NCI-H2171 treated with DMSO at 0.1 percent for 48 hours (cell line): ENCODE results near the gene SOCS1.

Experiments used
- DNase-seq: peaks from one replicate; lab custom pipeline; 2025; lab: John Stamatoyannopoulos, UW

Gene SOCS1

DNA sequence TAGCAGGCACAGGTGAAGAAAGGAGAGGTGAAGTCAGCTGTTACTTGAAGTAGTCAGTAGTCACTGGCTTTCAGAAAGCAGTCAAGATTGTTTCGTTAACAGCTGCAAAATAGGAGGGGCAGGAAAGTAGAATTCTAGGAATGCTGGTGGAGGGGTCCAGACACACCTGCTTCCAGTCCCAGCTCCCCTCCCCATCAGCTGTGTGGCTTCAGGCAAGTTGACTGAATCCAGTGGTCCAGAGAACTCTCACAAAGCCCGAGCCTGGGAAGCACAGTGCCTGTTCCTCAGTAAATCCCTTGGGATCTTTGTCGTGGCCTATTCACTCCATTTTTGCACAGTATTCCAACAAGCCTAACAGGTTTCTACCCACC is 4.6 kb upstream of the SOCS1 start:
- no peak for DNase-seq

DNA sequence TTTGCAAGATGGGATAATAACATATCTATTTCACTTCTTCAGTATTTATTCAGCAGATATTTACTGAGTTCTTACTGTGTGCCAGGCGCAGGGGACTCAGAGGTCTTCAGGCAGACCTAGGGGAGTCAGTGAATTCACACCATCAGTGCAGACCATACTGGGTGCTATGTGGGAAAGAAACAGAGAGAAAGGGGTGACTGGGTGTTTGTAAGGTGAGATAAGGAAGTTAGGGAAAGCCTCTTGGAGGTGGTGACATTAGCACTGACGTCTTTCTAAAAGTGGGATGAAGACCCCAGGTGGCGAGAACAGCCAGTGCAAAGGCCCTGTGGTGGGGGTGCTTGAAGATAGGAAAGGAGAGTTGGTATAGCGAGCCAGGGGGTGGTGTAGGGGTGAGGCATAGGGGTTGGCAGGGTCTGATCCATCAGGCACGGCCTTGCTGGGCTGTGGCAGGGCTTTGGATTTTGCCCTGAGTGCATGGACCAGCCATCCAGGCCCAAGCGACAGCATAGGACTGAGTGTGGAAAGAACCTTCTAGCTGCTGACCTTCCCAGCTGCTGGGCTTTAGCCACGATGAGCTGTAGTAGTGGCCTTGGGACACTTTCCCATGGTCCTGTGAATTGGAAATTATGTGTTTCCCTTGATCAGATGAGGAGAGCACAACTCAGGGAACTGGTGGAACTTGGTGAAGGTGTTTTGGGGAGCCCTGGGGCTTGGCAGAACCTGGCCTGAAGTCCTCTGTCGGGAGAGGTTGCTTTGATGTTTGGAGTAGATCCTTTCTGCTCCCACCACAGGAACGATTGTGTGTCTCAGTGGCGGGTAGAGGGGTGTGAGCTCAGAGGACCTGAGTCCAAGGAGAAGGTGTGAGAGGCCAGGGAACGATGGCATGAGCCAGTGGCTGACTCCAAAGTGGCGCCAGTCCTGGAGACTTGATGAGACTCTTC is 3.9 kb upstream of the SOCS1 start:
- DNase-seq: no peak

DNA sequence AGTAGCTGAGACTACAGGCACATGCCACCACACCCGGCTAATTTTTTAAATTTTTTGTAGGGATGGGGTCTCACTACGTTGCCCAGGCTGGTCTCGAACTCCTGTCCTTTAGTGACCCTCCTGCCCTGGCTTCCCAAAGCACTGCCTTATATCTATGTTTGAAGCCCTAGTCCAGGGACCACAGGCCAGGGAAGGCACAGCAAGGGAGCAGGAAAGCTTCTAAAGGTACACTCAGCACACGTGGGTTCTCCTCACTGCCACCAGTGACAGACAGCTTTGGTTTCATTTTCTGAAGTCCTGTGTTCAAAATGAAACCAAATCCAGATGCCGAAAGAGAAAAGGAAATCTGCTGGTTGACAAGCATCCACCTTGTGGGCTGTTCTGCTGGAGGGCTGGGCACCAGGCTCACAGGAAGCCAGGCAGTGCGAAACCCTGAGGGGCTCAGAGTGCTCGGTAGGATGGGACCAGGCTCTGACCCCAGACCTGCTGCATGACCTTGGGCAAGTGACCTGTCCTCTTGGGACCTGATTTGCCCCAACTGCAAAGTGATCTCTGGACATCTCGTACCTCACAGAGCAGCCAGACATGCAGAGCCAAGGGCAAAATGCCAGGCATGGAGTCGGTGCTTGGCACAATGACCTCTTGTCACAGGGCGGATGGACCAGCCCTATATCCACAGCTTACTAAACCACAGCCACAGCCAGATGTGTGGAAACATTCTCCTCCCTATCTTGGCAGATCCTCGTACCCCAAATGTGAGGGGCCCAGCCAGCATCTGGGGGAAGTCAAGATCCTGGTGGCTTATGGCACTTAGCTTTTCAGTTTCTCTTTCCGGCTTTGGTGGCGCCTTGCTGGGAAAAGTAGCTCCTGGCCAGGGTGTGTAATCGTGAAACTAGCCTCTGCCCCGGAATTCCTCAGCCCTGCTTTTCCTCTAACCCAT is 2.8 kb upstream of the SOCS1 start:
- DNase-seq: no peak

DNA sequence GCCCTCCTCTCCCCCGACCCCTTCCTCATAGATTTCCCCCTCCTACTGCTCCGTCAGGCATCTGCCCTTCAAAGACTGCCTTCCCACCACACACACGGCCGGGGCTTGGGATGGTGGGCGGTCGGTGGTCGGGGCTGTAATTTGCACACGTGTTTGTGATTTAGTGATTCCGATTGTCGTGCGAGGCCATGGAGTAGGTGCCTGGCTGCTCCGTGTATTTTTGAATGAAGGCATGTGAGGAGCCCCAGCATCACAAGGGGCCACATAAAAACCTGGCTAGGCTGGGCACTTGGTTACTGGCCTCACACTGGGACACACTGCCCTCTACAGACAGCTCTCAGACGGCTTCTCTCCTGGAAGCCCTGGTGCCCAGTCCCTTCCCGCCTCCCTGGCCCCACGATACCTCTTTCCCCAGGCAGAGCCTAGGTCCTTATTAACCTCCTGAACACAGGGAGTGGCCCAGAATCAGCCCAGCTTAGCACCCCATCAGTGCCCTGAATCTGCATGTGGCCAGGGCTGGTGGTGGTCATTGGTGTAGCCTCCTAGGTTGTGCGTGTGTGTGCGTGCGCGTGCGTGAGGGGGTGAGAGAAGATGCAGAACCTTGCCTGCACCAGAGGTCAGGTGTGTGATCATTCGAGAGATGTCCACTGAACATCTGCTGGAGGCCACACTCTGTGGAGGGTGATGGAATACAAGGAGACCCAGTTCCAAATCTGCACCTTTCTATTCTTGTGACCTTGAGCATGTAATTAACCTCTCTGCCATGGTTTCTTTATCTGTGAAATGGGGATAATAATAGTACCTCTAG is 1.3 kb upstream of the SOCS1 start:
- DNase-seq: peak; percentile 81

DNA sequence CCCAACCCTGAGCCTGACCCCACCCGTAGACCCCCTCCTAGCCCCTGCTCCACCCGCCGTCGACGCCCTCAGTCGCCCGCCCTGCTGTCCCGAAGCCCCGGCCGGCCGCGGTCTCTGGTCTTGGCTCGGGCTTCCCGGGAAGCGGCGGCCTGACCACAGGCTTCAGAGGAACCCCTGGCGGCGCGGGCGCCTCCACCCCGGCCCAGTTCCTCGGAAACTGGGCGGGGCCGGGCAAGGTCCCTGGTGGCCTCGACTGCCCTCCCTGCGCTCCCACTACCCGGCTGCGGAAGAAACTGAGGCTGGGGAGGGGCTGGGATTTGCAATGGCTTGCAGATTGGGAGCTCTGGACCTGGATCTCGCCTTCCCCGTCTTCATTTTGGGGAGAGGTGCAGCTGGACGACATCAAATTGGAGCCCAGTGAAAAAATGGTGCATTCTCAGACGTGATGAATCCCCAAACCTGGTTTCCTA is 692 bp upstream of the SOCS1 start:
- DNase-seq: no peak

DNA sequence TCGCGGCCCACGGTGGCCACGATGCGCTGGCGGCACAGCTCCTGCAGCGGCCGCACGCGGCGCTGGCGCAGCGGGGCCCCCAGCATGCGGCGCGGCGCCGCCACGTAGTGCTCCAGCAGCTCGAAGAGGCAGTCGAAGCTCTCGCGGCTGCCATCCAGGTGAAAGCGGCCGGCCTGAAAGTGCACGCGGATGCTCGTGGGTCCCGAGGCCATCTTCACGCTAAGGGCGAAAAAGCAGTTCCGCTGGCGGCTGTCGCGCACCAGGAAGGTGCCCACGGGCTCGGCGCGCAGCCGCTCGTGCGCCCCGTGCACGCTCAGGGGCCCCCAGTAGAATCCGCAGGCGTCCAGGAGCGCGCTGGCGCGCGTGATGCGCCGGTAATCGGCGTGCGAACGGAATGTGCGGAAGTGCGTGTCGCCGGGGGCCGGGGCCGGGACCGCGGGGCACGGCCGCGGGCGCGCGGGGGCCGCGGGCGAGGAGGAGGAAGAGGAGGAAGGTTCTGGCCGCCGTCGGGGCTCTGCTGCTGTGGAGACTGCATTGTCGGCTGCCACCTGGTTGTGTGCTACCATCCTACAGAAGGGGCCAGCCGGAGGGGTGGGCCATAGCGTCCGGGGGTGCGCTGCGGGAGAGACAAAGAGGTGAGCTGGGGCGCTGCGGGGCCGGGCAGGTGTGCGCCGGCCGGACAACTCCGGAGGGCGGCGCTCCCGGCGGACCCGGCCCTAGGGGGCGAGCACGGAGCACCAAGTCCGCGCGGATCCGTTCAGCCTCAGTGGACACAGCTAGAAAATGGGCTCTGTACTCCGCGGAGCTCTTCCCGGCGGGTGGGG is 879 bp downstream of the SOCS1 start:
- peak; percentile 31 for DNase-seq

DNA sequence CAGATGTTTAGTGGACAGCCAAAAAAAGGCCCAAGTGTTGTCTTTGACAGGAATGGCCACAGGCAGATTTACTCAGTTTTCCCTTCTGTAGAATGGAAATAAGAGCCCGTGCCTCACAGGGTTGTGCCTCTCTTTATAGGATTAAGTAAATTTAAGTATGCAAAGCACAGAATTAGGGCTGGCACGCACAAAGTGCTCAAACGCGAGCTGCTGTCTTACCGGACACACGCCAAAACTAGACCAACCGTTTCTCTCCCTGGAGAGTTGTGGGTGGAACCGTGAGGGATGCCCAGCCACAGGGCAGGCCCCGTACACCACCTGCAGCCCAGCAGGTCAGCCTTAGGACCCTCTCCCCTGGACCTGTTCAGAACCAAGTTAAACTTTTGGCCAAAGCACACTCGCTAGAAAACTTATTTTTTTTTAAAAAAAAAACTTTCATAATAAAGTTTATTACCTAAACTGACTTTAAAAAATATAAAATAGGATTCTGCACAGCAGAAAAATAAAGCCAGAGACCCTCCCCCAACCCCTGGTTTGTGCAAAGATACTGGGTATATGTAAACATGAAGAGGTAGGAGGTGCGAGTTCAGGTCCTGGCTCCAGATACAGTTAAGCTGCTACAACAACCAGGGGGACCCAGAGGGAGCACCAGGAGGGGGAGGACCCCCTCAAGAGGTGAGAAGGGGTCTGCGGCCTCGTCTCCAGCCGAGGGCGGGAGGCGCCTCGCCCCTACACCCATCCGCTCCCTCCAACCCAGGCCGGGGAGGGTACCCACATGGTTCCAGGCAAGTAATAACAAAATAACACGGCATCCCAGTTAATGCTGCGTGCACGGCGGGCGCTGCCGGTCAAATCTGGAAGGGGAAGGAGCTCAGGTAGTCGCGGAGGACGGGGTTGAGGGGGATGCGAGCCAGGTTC is 1.8 kb downstream of the SOCS1 start:
- no peak for DNase-seq

DNA sequence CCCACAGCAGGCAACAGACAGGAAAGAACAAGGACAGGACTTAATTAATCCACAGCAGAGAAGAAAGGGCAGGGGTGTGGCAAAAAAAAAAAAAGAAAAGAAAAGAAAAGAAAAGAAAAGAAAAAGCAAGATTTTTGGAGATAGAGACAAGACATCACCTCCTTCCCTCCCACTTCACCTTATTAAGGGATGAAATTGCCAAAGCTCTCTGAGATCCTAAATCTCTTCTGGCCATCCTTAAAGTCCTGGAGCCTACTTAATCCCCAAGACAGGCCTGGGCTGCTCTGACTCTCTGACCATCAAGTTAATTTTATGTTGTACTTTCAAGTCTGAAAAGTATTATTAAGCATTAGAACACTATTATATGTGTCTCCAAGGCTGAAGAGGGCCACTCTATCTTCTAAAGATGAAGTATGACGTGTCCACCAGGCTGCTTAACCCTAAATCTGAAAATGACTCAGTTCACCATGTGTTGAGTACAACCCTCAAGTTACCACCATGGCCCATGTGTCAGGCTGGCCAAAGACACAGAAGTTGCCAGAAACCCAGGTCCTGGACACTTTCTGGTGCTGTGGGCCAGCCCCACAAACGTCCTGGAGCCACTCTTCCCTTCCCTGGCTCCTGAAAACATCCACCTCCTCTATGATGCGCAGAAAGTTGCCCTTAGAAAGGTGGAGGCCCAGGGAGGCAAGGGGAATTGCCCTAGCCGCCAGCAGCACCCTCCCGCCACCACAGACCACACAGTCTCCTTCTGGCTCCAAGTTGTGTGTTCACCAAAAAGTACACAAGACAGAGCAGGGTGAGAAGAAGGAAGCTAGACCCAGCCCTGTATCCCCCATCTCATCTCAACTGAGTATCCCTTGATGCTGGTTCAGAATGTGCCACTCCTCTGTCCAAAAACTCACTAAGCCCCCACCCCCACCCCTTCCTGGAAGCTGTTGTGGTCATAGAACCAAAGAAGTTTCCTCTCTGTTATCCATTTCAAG is 2.7 kb downstream of the SOCS1 start:
- no peak for DNase-seq

DNA sequence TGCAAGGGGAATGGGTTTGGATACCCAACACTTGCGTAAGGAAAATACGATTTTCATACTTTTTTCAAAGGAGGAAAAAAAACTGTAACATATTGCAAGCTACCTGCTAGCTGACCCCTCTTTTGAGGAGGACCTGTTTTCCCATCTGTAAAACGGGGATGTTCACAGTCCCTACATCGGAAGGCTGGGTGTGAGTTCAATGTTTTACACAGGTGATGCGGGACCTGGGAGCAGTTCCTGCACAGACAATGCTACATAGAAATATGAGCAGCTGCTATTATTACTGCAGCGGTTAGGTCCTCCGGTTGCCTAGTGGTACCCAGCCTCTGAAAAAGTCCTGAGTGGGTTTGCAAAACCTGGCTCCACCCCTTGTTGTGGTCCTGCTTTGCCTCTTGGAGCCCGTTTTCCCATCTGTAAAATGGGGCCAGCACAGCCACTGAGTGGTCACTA is 3.5 kb downstream of the SOCS1 start:
- DNase-seq: no peak

DNA sequence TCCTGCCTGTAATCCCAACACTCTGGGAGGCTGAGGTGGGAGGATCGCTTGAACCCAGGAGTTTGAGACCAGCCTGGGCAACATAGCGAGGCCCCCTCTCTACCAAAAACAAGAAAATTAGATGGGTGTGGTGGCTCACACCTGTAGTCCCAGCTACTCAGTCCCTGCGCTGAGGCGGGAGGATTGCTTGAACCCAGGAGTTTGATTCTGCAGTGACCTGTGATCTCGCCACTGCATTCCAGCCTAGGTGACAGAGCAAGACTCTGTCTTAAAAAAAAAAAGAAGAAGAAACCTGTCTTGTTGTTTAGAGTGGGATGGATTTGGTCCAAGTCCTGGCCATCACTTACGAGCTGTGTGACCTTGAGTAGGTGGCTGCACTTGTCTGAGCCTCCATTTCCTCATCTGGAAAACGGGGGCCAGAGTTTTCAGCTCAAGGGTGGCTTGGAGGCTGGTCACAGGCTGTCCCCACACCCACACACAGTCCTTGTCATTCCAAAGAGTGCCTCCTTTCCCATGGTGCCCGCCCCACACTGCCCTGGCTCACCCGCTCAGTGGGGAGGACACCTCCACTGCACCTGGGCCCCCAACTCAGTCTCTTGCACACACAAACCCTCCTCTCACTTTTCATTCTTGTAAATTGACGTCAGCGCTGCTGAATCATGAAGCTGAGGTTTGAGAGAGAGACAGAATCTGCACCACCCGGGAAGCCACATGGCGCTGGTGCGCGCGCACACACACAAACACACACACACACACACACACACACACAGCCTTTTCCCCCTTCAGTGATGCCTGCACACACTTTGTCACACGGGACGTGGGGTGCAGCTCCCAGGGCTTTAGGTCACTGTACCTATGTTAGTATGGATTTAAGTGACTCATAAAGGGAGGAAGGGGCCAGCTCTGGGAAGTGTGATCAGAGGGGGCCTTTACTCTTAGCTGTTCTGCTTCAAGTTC is 4.2 kb downstream of the SOCS1 start:
- DNase-seq: peak; percentile 40

DNA sequence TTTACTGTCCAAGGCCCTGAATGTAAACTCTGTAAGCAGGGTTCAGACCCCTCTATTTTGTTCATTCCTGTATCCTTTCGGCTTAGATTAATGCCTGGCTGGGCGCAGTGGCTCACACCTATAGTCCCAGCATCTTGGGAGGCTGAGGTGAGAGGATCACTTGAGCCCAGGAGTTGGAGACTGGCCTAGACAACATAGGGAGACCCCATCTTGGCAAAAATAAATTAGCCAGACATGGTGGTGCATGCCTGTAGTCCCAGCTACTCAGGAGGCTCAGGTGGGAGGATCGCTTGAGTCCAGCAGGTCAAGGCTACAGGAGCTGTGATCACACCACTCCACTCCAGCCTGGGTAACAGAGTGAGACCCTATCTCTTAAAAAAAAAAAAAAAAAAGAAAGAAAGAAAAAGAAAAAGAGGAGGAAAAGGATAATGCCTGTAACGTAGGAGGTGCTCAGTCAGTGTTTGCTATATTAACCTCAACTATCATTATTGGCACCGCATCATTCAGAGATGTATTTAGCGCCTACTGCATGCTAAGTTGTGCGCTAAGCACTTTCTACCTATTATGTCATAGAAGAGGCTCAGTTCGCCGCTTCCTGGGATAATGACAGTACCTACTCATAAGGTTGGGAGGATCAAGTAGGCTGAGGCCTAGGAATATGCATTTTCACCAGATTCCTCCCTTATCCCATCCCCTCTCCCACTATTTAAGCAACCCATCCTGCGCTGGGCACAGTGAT is 5.0 kb downstream of the SOCS1 start:
- DNase-seq: peak; percentile 60

DNA sequence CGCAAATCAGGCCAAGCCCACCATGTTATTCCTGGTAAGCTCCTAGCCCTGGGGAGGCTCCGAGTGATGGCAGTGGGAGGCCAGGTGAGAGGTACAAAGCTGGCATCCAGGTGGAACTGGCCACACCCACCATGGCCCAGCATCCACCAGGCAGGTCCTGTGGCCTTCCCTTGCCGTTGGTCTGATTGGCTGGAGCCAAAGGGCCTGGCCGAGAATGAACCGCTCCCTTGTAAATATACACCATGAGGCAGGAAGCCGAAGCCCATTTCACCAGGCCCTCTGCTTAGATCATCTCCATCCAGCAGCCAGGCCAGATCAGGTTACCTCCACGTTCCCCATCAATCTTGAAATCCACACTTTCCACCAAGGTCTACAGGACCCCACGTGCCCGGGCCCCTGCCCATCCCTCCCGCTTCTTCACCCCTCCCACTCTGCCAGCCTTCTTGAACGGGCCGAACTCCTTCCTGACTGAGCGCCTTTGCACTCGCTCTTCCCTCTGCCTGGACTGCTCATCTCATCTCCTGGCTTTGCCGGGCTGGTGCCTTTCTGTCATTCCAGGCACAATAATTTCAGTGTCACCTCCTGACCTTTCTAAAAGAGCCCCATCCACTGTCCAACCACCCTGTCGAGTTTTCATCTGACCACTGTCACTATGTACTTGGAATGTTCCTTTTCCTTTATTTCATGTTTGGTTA is 5.8 kb downstream of the SOCS1 start:
- peak; percentile 81 for DNase-seq

DNA sequence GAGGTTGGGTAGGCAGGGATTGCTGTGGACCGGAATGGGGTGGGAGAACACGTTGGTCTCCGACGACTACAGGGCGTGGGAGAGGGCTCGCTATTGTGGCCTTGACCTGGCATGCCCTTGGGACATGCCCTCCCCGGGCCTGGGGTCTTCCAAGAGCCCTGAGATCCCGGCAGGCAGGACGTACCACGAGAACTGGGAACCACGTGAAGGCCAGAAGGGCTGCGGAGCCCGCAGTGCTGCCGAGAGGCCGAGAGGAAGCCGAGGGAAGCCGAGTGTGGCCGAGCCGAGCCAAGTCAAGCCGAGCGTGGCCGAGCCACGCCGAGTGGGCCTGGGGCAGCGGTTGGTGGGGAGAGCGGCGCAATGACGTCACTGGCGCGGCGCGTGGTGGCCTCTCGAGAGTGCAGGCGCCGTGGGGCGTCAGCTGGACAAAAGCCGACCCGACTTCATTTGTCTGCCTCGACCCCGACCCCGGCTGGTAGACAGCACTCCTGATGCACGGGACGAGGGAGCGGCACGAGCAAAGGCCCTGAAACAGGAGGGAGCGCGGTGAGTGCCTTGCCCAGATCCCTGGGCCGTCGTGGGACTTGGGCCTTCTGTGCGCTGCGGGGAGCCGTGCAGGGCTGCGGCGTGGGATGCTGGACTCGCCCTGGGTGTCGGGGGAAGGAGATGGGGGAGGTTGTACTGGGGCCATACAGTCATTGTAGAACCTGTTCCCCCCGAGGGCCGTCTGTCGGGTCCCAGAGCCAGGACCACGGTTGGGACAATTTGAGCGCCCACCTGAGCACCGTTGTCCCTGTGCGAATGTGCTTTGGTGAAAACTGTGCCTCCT is 6.6 kb downstream of the SOCS1 start:
- DNase-seq: no peak

DNA sequence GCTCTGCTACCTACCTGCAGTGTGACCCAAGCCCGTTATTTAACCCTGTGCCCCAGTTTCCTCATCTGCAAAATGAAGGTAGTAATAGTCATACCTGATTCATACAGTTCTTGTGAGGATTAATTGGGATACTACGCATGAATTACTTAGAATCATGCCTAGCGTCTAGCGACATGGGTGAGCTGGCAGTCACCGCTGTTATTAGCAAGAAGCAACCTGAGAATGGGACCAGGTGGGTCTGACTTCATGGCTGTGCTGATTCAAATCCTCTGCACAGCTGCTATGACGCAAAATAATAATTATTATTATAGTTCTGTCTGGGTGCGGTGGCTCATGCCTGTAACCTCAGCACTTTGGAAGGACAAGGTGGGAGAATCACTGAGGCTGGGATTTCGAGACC is 7.9 kb downstream of the SOCS1 start:
- DNase-seq: peak; percentile 96

DNA sequence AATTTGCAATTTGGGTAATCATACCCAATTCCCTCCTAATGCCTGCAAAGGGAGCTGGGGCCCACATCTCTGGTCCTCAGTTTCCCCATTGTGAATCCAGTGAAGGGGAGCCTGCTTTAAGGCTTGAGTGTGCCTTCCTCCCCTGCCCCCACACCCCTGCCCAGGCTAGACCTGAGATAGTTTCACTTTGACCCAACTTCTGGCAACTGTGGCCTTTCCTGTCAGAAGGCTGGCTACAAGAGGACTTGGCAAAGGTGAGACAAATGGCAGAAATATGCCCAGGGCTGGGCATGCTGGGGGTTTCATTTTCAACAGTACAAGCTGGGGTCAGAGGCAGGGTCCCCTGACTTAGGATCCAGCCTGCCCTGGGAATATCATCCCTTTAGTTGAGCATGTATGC is 10.0 kb downstream of the SOCS1 start:
- no peak for DNase-seq
